GM23338 (cell line): ENCODE data around the gene TSBP1. TPM values are rescaled to one million over a fixed set of nuclear protein-coding genes. Genes with fewer than 3 reads are reported as not detected.

Experiments used
- ATAC-seq: fragments of 200-7000 bp; cut with Tn5 transposase; 3 replicates; pipeline ENCODE4 v1.9.1; 2020
- DNase-seq: peaks from one replicate; pipeline ENCODE4 v3.0.0-alpha.2; 2015; ENCODE audit warnings: low spot score
- H2AFZ ChIP-seq: fragments of 200-600 bp; sonication (generic); 2 replicates; pipeline ENCODE4 v1.8.0; 2016; ENCODE audit warnings: antibody characterized with exemption, mild to moderate bottlenecking, moderate library complexity
- H3F3A ChIP-seq: fragments of 200-600 bp; sonication (generic); replicated peaks from 2 replicates; pipeline ENCODE4 v1.8.0; 2017; ENCODE audit warnings: antibody characterized with exemption, mixed run types, low read depth
- H3K27ac ChIP-seq: fragments of 200-600 bp; sonication (generic); 2 replicates; pipeline ENCODE4 v1.6.1; 2016; ENCODE audit warnings: low read depth
- H3K27me3 ChIP-seq: fragments of 200-600 bp; sonication (generic); 2 replicates; pipeline ENCODE4 v1.8.0; 2016; ENCODE audit warnings: mild to moderate bottlenecking, mixed run types, moderate library complexity; ENCODE audit not compliant: insufficient read depth
- H3K36me3 ChIP-seq: fragments of 200-600 bp; sonication (generic); 2 replicates; pipeline ENCODE4 v1.8.0; 2016; ENCODE audit warnings: mild to moderate bottlenecking; ENCODE audit not compliant: insufficient read depth
- H3K4me1 ChIP-seq: fragments of 200-600 bp; sonication (generic); 2 replicates; pipeline ENCODE4 v1.8.0; 2016; ENCODE audit warnings: mild to moderate bottlenecking, moderate library complexity; ENCODE audit not compliant: insufficient read depth
- H3K4me2 ChIP-seq: fragments of 200-600 bp; sonication (generic); 2 replicates; pipeline ENCODE4 v1.7.1; 2017; ENCODE audit warnings: mixed run types
- H3K4me3 ChIP-seq: fragments of 200-600 bp; sonication (generic); 2 replicates; pipeline ENCODE4 v1.6.1; 2016; ENCODE audit warnings: mixed run types
- H3K79me2 ChIP-seq: fragments of 200-600 bp; sonication (generic); replicated peaks from 2 replicates; pipeline ENCODE4 v1.8.0; 2017; ENCODE audit warnings: mild to moderate bottlenecking; ENCODE audit not compliant: insufficient read depth
- H3K9me2 ChIP-seq: fragments of 200-600 bp; sonication (generic); 2 replicates; pipeline ENCODE4 v1.8.0; 2017; ENCODE audit not compliant: insufficient read depth
- H4K20me1 ChIP-seq: fragments of 200-600 bp; sonication (generic); replicated peaks from 2 replicates; pipeline ENCODE4 v1.8.0; 2017; ENCODE audit warnings: mild to moderate bottlenecking; ENCODE audit not compliant: insufficient read depth
- H3K27ac Mint-ChIP-seq: 2 replicates; pipeline ENCODE4 v1.8.0; 2020; ENCODE audit warnings: inconsistent platforms, mild to moderate bottlenecking, moderate library complexity, mixed read lengths
- H3K27me3 Mint-ChIP-seq: 3 replicates; pipeline ENCODE4 v1.8.0; 2022; ENCODE audit warnings: low read depth, mild to moderate bottlenecking, moderate library complexity, mixed read lengths, inconsistent platforms; ENCODE audit not compliant: insufficient read depth, poor library complexity
- H3K36me3 Mint-ChIP-seq: 3 replicates; pipeline ENCODE4 v1.8.0; 2021; ENCODE audit warnings: low read depth, mild to moderate bottlenecking, inconsistent platforms, moderate library complexity, mixed read lengths
- H3K4me1 Mint-ChIP-seq: 3 replicates; pipeline ENCODE4 v1.8.0; 2020; ENCODE audit warnings: mild to moderate bottlenecking, inconsistent platforms, mixed read lengths
- H3K4me3 Mint-ChIP-seq: 3 replicates; pipeline ENCODE4 v1.8.0; 2021; ENCODE audit warnings: moderate library complexity, mild to moderate bottlenecking, inconsistent platforms, mixed read lengths
- H3K9me3 Mint-ChIP-seq: 3 replicates; pipeline ENCODE4 v1.8.0; 2020; ENCODE audit warnings: moderate library complexity, mild to moderate bottlenecking, inconsistent platforms, mixed read lengths
- CREB1 ChIP-seq: fragments of 250-450 bp; sonication (Bioruptor Pico); IDR thresholded peaks from 2 replicates; pipeline ENCODE4 v1.5.0; 2020; ENCODE audit warnings: low read depth, mild to moderate bottlenecking, moderate library complexity
- CTCF ChIP-seq, 2 experiments: fragments of 200-600 bp in 1 of 2; sonication (generic) in 1 of 2; conservative IDR thresholded peaks; 2 replicates each; pipeline versions ENCODE4 v1.5.1 to v1.6.1; 2016 to 2017; ENCODE audit warnings: antibody characterized with exemption in 2 of 2, low read depth in 2 of 2, mild to moderate bottlenecking in 2 of 2, moderate library complexity in 1 of 2
- ETS1 ChIP-seq: IDR thresholded peaks from 2 replicates; pipeline ENCODE4 v1.6.1; 2016; ENCODE audit warnings: antibody characterized with exemption
- NANOG ChIP-seq: IDR thresholded peaks from 2 replicates; pipeline ENCODE4 v1.6.1; 2016; ENCODE audit warnings: antibody characterized with exemption, borderline replicate concordance
- POLR2AphosphoS5 ChIP-seq: IDR thresholded peaks from 2 replicates; pipeline ENCODE4 v1.6.1; 2016; ENCODE audit warnings: antibody characterized with exemption, low read depth
- REST ChIP-seq: IDR thresholded peaks from one replicate; pipeline ENCODE4 v1.6.1; 2018; ENCODE audit warnings: antibody characterized with exemption; ENCODE audit not compliant: unreplicated experiment
- ZNF114 ChIP-seq: fragments of 250-450 bp; sonication (Bioruptor Pico); IDR thresholded peaks from 2 replicates; pipeline ENCODE4 v1.5.0; 2020; ENCODE audit warnings: mild to moderate bottlenecking, moderate library complexity
- ZNF331 ChIP-seq: fragments of 250-450 bp; sonication (Bioruptor Pico); IDR thresholded peaks from 2 replicates; pipeline ENCODE4 v1.5.0; 2020; ENCODE audit warnings: low read depth, mild to moderate bottlenecking, moderate library complexity
- ZNF462 ChIP-seq: fragments of 250-450 bp; sonication (Bioruptor Pico); IDR thresholded peaks from 2 replicates; pipeline ENCODE4 v1.5.0; 2020; ENCODE audit warnings: mild to moderate bottlenecking, moderate library complexity
- polyA plus RNA-seq: library from polyadenylated mRNA; unstranded; fragments of >200 nt; fragmentation: Nextera tagmentation; extraction: Ambion mirVana; gene quantifications from 2 replicates; pipeline ENCODE4 v1.2.1, GENCODE V29; 2016
- total RNA-seq: library from RNA; depleted of rRNA; stranded (reverse); fragments of >200 nt; shearing (Covaris generic); gene quantifications from 2 replicates; pipeline ENCODE4 v1.2.3, GENCODE V29; 2014

The TSBP1 gene
- total and polyA plus RNA-seq, 2 experiments from 2014 or later: 0.15 TPM; not detected in 1

GRCh38 chr6:32369660-32370059 is 2.0 kb downstream of the TSBP1 start:
- Mint-ChIP-seq H3K4me1 (no peaks in the 10 kb centered on the region), H3K9me3 (no peaks in the 10 kb centered on the region), H3K27ac (no peak overlapping the region), H3K36me3 (no peaks in the 10 kb centered on the region), H3K27me3 (no peaks in the 10 kb centered on the region), H3K4me3 (no peak overlapping the region)
- Histone ChIP-seq H3F3A (no peaks in the 10 kb centered on the region), H3K27ac (no peak overlapping the region), H3K27me3 (no peaks in the 10 kb centered on the region), H4K20me1 (no peaks in the 10 kb centered on the region), H3K36me3 (no peaks in the 10 kb centered on the region), H3K79me2 (no peaks in the 10 kb centered on the region), H2AFZ (no peak overlapping the region), H3K4me1 (no peaks in the 10 kb centered on the region), H3K4me3 (no peak overlapping the region), H3K4me2 (no peak overlapping the region), H3K9me2 (no peaks in the 10 kb centered on the region)
- ATAC-seq: no peak
- no peak for TF ChIP-seq REST
- no peak for DNase-seq

- no peak overlapping the region for H3K4me3 ChIP-seq
- Mint-ChIP-seq H3K4me1 (no peaks in the 10 kb centered on the region), H3K36me3 (no peaks in the 10 kb centered on the region), H3K27ac (no peak overlapping the region), H3K27me3 (no peaks in the 10 kb centered on the region), H3K9me3 (no peaks in the 10 kb centered on the region), H3K4me3 (no peak overlapping the region)
- no peak overlapping the region for H3K4me2 ChIP-seq
- no peaks in the 10 kb centered on the region for H3K27me3 ChIP-seq
- H3F3A ChIP-seq: no peaks in the 10 kb centered on the region
- H3K9me2 ChIP-seq: no peaks in the 10 kb centered on the region
- no peaks in the 10 kb centered on the region for H3K36me3 ChIP-seq
- no peaks in the 10 kb centered on the region for H3K79me2 ChIP-seq
- no peaks in the 10 kb centered on the region for H4K20me1 ChIP-seq
- ATAC-seq (no peak), DNase-seq (no peak)
- H3K27ac ChIP-seq: no peak overlapping the region
- H3K4me1 ChIP-seq: no peaks in the 10 kb centered on the region
- no peak overlapping the region for H2AFZ ChIP-seq
- TF ChIP-seq ETS1 (no peak), ZNF331 (CRISPR knock-in tag) (no peak), ZNF462 (CRISPR knock-in tag) (no peak), POLR2AphosphoS5 (no peak), ZNF114 (CRISPR knock-in tag) (no peak), NANOG (no peak), CTCF (conservative IDR thresholded peaks at IDR 0.05; ENCODE audit: low read depth in 2 of 2) (no peak), CREB1 (CRISPR knock-in tag) (no peak)
Measured at GRCh38 chr6:32367644-32368043, 4.1 kb downstream of the TSBP1 start.
